WTC11 (cell line): ENCODE results near the gene RBMS1.

ENCODE experiments used
- CTCF ChIP-seq: fragments of 200-600 bp; IDR thresholded peaks from 2 replicates; pipeline ENCODE4 v1.8.0; 2022; ENCODE audit warnings: antibody characterized with exemption
- E2F5 ChIP-seq: sonication (generic); formaldehyde crosslinking; IDR thresholded peaks from 2 replicates; pipeline ENCODE4 v1.8.1; 2022; ENCODE audit warnings: mild to moderate bottlenecking, moderate library complexity, missing genetic modification reagents
- PREB ChIP-seq: sonication (generic); formaldehyde crosslinking; IDR thresholded peaks from 2 replicates; pipeline ENCODE4 v1.8.1; 2022; ENCODE audit warnings: mild to moderate bottlenecking, missing genetic modification reagents, moderate library complexity, borderline replicate concordance
- RELA ChIP-seq: sonication (generic); formaldehyde crosslinking; IDR thresholded peaks from 2 replicates; pipeline ENCODE4 v1.8.1; 2022; ENCODE audit warnings: missing genetic modification reagents, mild to moderate bottlenecking, borderline replicate concordance
- SP1 ChIP-seq: sonication (generic); formaldehyde crosslinking; conservative IDR thresholded peaks from 2 replicates; pipeline ENCODE4 v1.8.1; 2022; ENCODE audit warnings: missing genetic modification reagents
- TEAD4 ChIP-seq: sonication (generic); formaldehyde crosslinking; IDR thresholded peaks from 2 replicates; pipeline ENCODE4 v1.8.0; 2022; ENCODE audit warnings: mild to moderate bottlenecking, missing genetic modification reagents
- ZNF232 ChIP-seq: sonication (generic); formaldehyde crosslinking; IDR thresholded peaks from 2 replicates; pipeline ENCODE4 v1.8.0; 2022; ENCODE audit warnings: mild to moderate bottlenecking, missing genetic modification reagents
- ZSCAN18 ChIP-seq: fragments of 250-450 bp; sonication (Bioruptor Pico); IDR thresholded peaks from 2 replicates; pipeline ENCODE4 v2.1.2; 2022; ENCODE audit warnings: mild to moderate bottlenecking, moderate library complexity

- no peak for TF ChIP-seq CTCF
- TF ChIP-seq ZNF232, result no peak
- TF ChIP-seq SP1 (CRISPR knock-in tag), result no peak
- TF ChIP-seq ZSCAN18, result no peak
- no peak for TF ChIP-seq RELA
- TF ChIP-seq PREB, result no peak
- no peak for TF ChIP-seq E2F5 (CRISPR knock-in tag)
- no peak for TF ChIP-seq TEAD4
Measured at GRCh38 chr2:160472839-160473251, 20.8 kb downstream of the RBMS1 start.
